Endothelial cell of umbilical vein (primary cell): ENCODE results near the gene HECW1. TPM values are rescaled to one million over a fixed set of nuclear protein-coding genes. Genes with fewer than 3 reads are reported as not detected.

Source experiments
- BruUV-seq: library from RNA; stranded (reverse); fragments of 400-500 nt; replicated peaks from 2 replicates; lab custom pipeline; 2021; lab: Mats Ljungman, UMichigan
- CTCF ChIA-PET: fragments of 300-600, 350-600 bp; sonication (Branson Sonifier 250); formaldehyde crosslinking; loops from one replicate; lab custom pipeline; 2021; ENCODE audit warnings: antibody characterized with exemption, inconsistent platforms; lab: Charles Lee
- POLR2A ChIA-PET: fragments of 300-600, 350-600 bp; sonication (Branson Sonifier 250); formaldehyde crosslinking; loops from one replicate; lab custom pipeline; 2021; ENCODE audit warnings: antibody characterized with exemption, inconsistent platforms; lab: Charles Lee
- DNase-seq: peaks from one replicate; pipeline ENCODE4 v3.0.0-alpha.2; 2011; ENCODE audit warnings: low read depth, low spot score
- FAIRE-seq: peaks from 2 replicates; lab custom pipeline; 2011; peaks lifted over from hg19 to GRCh38; lab: Jason Lieb, UNC
- H2AFZ ChIP-seq: 2 replicates; pipeline ENCODE4 v1.6.0; 2012; ENCODE audit warnings: low read depth, low read length, control low read depth, inconsistent platforms
- H3K27ac ChIP-seq: 2 replicates; pipeline ENCODE4 v1.5.1; 2011; ENCODE audit warnings: low read depth, mild to moderate bottlenecking, control low read depth, low read length, moderate library complexity; ENCODE audit not compliant: insufficient read depth
- H3K27me3 ChIP-seq, 2 experiments: 2 replicates each; pipeline versions ENCODE4 v1.6.0 to v1.6.1; 2011; ENCODE audit warnings: low read length in 2 of 2, mixed read lengths in 1 of 2; ENCODE audit not compliant: control insufficient read depth in 2 of 2, insufficient read depth in 2 of 2
- H3K36me3 ChIP-seq, 2 experiments: 2 replicates in 1 of 2; 3 replicates in 1 of 2; pipeline ENCODE4 v1.5.1; 2011; ENCODE audit warnings: low read length in 2 of 2, mild to moderate bottlenecking in 1 of 2, moderate library complexity in 1 of 2; ENCODE audit not compliant: control insufficient read depth in 2 of 2, insufficient read depth in 2 of 2; ENCODE audit errors: extremely low read depth in 1 of 2
- H3K4me1 ChIP-seq: 3 replicates; pipeline ENCODE4 v1.5.1; 2011; ENCODE audit warnings: mild to moderate bottlenecking, low read length; ENCODE audit not compliant: control insufficient read depth, insufficient read depth; ENCODE audit errors: extremely low read depth
- H3K4me2 ChIP-seq: 2 replicates; pipeline ENCODE4 v1.6.1; 2011; ENCODE audit warnings: low read length, control low read depth, mixed read lengths; ENCODE audit not compliant: insufficient read depth
- H3K4me3 ChIP-seq, 3 experiments: fragments of 200-600 bp in 1 of 3; sonication (generic), shearing (Covaris generic) in 1 of 3; replicated peaks in 1 of 3; 2 replicates each; pipeline ENCODE4 v1.5.1; 2011 to 2016; ENCODE audit warnings: control low read depth in 3 of 3, low read length in 3 of 3, mild to moderate bottlenecking in 2 of 3, inconsistent platforms in 1 of 3, low read depth in 1 of 3, moderate library complexity in 1 of 3; ENCODE audit not compliant: insufficient read depth in 1 of 3
- H3K79me2 ChIP-seq: 2 replicates; pipeline ENCODE4 v1.6.0; 2012; ENCODE audit warnings: low read length, inconsistent platforms; ENCODE audit not compliant: control insufficient read depth, insufficient read depth
- H3K9ac ChIP-seq: replicated peaks from 2 replicates; pipeline ENCODE3; 2011; ENCODE audit warnings: low read length, control low read depth; ENCODE audit not compliant: insufficient read depth; ENCODE audit errors: extremely low read depth
- H3K9me1 ChIP-seq: replicated peaks from 3 replicates; pipeline ENCODE4 v1.6.0; 2011; ENCODE audit warnings: mild to moderate bottlenecking, low read length; ENCODE audit not compliant: control insufficient read depth, insufficient read depth; ENCODE audit errors: extremely low read depth
- H3K9me3 ChIP-seq: replicated peaks from 2 replicates; pipeline ENCODE4 v1.5.1; 2012; ENCODE audit warnings: low read length, inconsistent platforms; ENCODE audit not compliant: control insufficient read depth, insufficient read depth
- H4K20me1 ChIP-seq: replicated peaks from 2 replicates; pipeline ENCODE3; 2011; ENCODE audit warnings: mild to moderate bottlenecking, low read length; ENCODE audit not compliant: control insufficient read depth, insufficient read depth; ENCODE audit errors: extremely low read depth
- EZH2 ChIP-seq: IDR thresholded peaks from 2 replicates; pipeline ENCODE4 v1.6.1; 2012; ENCODE audit warnings: borderline replicate concordance, low read depth, mild to moderate bottlenecking, moderate library complexity, low read length, inconsistent platforms; ENCODE audit not compliant: severe bottlenecking
- FOS ChIP-seq: IDR thresholded peaks from 2 replicates; pipeline ENCODE4 v1.6.1; 2011; ENCODE audit warnings: mild to moderate bottlenecking, low read length, moderate library complexity, borderline replicate concordance; ENCODE audit not compliant: insufficient read depth
- GATA2 ChIP-seq: IDR thresholded peaks from 2 replicates; pipeline ENCODE4 v1.7.0; 2011; ENCODE audit warnings: low read depth, mild to moderate bottlenecking, moderate library complexity, mixed read lengths, low read length; ENCODE audit not compliant: insufficient read length, insufficient read depth
- JUN ChIP-seq: IDR thresholded peaks from 2 replicates; pipeline ENCODE4 v1.6.1; 2011; ENCODE audit warnings: borderline replicate concordance, low read depth; ENCODE audit not compliant: insufficient read length, insufficient read depth
- MYC ChIP-seq: IDR thresholded peaks from one replicate; pipeline ENCODE4 v1.6.1; 2011; ENCODE audit warnings: mild to moderate bottlenecking, low read depth, low read length
- POLR2A ChIP-seq: IDR thresholded peaks from 2 replicates; pipeline ENCODE4 v1.6.1; 2012; ENCODE audit warnings: low read depth, mild to moderate bottlenecking, control low read depth, low read length
- POLR2AphosphoS5 ChIP-seq: IDR thresholded peaks from 2 replicates; pipeline ENCODE4 v1.6.1; 2012; ENCODE audit warnings: low read depth, mild to moderate bottlenecking, control low read depth, low read length, moderate library complexity; ENCODE audit not compliant: insufficient read depth
- dilution Hi-C: fragments of 300-500 bp; cut with MboI; formaldehyde crosslinking; loops from one replicate; pipeline ENCODE4 v1.15.0; 2019; ENCODE audit warnings: low sequenced_read_pairs; ENCODE audit not compliant: extremely low pct_ligation_motif_present
- intact Hi-C: fragments of 100-400 bp; cut with micrococcal nuclease; formaldehyde crosslinking; loops from one replicate; pipeline ENCODE4 v1.10.0; 2022
- polyA plus RNA-seq, 4 experiments: library from polyadenylated mRNA; depleted of rRNA in 3 of 4; stranded (reverse) in 3 of 4; unstranded in 1 of 4; fragments of >200 nt; gene quantifications; 2 replicates each; pipeline versions ENCODE4 v1.2.1 to v1.2.3, GENCODE V29; 2011 to 2012; ENCODE audit warnings: missing spikeins in 1 of 4
- total RNA-seq: library from RNA; stranded (reverse); gene quantifications from 2 replicates; pipeline ENCODE4 v1.2.3, GENCODE V29; 2021
- TF ChIP-seq, protein P1 (sequence below): IDR thresholded peaks from 2 replicates; pipeline ENCODE4 v1.6.1; 2011; ENCODE audit not compliant: insufficient read depth, insufficient read length
- TF ChIP-seq, protein P2 (sequence below), 2 donors: IDR thresholded peaks; 1 replicate in 1 of 2; 2 replicates in 1 of 2; pipeline ENCODE4 v1.5.1; 2011; ENCODE audit warnings: low read length in 2 of 2, mild to moderate bottlenecking in 2 of 2, moderate library complexity in 2 of 2, control low read depth in 1 of 2, inconsistent platforms in 1 of 2, low read depth in 1 of 2; ENCODE audit not compliant: insufficient read depth in 1 of 2; ENCODE audit errors: extremely low read depth in 1 of 2

The HECW1 gene
- total and polyA plus RNA-seq, 2 donors (not counting 3 experiments of a cell fraction or from before 2014, with no cell fraction given): not detected

DNA sequence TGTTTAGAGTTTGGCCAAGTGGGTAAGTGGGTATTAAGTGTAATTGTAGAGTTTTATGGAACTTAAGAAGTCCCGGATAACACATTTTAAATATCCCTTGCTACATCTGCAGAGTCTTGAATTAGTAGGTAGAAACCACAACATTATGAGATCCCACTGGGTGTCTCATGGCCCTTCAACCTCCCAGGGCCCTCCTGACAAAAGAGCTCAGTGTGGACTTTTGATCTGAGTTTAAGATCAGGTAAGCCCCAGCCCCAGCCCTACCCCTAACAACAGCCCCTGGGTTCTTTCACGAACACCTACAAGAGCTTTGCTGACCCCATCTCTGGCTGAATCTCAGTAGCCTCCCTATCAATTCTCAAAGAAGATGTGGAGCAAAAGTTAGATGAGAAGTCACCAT, 405.0 kb downstream of the HECW1 start:
- Histone ChIP-seq H3K27me3 (peaks cover 2 to 9% of the 10 kb centered on the region in 2 experiments), H4K20me1 (no peaks in the 10 kb centered on the region), H3K9me1 (no peaks in the 10 kb centered on the region), H3K27ac (no peak overlapping the region), H3K9me3 (no peaks in the 10 kb centered on the region), H3K4me1 (no peaks in the 10 kb centered on the region), H3K4me3 (no peak overlapping the region), H3K36me3 (no peaks in the 10 kb centered on the region), H3K79me2 (no peaks in the 10 kb centered on the region), H2AFZ (no peak overlapping the region), H3K9ac (no peak overlapping the region), H3K4me2 (no peak overlapping the region)
- ChIA-PET CTCF (interaction anchor here (1.5 kb wide), 1 partner anchor 11 kb away, joined by 3 read pairs; no protein-coding TSS in a partner anchor), POLR2A (no interaction called here)
- BruUV-seq: no TSS peak
- TF ChIP-seq POLR2AphosphoS5: no peak
- no peak for TF ChIP-seq POLR2A
- no peak for TF ChIP-seq GATA2
- TF ChIP-seq, protein P1, sequence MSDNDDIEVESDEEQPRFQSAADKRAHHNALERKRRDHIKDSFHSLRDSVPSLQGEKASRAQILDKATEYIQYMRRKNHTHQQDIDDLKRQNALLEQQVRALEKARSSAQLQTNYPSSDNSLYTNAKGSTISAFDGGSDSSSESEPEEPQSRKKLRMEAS: no peak
- TF ChIP-seq EZH2: no peak
- TF ChIP-seq FOS: no peak
- TF ChIP-seq MYC: no peak
- no peak for TF ChIP-seq JUN
- TF ChIP-seq, protein P2, sequence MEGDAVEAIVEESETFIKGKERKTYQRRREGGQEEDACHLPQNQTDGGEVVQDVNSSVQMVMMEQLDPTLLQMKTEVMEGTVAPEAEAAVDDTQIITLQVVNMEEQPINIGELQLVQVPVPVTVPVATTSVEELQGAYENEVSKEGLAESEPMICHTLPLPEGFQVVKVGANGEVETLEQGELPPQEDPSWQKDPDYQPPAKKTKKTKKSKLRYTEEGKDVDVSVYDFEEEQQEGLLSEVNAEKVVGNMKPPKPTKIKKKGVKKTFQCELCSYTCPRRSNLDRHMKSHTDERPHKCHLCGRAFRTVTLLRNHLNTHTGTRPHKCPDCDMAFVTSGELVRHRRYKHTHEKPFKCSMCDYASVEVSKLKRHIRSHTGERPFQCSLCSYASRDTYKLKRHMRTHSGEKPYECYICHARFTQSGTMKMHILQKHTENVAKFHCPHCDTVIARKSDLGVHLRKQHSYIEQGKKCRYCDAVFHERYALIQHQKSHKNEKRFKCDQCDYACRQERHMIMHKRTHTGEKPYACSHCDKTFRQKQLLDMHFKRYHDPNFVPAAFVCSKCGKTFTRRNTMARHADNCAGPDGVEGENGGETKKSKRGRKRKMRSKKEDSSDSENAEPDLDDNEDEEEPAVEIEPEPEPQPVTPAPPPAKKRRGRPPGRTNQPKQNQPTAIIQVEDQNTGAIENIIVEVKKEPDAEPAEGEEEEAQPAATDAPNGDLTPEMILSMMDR (IDR thresholded peaks at IDR 0.05; ENCODE audit: extremely low read depth in 1 of 2, insufficient read depth in 1 of 2, low read depth in 1 of 2, low read length in 2 of 2): no peak
- FAIRE-seq (no peak), DNase-seq (no peak)
- intact Hi-C loops: no loop called here
- dilution Hi-C loops: no loop called here
